NCI-H82 treated with DMSO at 0.1 percent for 48 hours (cell line): ENCODE data around the gene TRIM28.
"Not testable (repeated sequence)": the region's sequence is repeated elsewhere in the genome, so short reads cannot be mapped to it uniquely, and the experiment has no call there.

ENCODE experiments used
- DNase-seq: peaks from one replicate; lab custom pipeline; 2025; ENCODE audit not compliant: unreplicated experiment; lab: John Stamatoyannopoulos, UW

TRIM28 gene

DNA sequence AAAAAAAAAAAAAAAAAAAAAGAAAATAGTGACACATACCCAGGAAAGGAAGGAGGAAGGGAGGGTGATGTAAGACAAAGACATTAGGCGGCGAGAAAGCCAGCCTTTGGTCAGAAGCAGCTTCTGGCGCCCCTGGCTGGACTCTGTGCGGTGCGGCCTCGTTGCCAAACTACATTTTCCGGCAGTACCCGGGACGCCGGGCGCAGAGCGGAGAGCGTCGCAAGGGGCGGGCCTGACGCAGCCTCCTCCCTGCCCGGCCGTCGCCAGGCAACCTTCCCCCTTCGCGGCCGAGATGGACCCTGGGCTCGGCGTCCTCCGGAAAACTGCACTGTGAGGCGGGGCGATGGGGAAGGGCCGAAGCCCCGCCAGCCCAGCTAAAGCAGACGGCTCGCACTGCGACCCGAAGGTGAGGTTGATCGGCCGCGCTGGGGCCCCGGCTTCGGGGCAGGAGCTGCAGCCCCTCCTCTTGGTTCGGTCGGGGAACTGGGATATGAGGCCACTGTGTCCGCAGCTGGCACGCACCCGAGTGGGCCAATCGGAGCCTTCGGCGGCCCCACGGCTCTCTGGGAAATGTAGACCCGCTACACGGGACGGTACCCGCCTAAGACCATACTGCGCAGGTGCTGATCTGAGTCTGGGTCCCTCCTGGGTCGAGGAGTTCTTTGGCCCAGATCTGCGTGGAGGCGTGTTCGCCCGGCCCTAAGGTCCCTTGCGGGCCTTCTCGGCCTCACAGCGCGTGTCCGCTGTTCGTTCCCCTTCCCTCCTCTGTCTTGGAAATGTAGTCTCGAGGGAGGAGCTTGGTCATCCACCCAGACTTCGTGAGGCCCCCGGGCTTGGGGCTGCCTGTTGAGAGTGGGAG lies 31.5 kb downstream of the TRIM28 start:
- no peak for DNase-seq

DNA sequence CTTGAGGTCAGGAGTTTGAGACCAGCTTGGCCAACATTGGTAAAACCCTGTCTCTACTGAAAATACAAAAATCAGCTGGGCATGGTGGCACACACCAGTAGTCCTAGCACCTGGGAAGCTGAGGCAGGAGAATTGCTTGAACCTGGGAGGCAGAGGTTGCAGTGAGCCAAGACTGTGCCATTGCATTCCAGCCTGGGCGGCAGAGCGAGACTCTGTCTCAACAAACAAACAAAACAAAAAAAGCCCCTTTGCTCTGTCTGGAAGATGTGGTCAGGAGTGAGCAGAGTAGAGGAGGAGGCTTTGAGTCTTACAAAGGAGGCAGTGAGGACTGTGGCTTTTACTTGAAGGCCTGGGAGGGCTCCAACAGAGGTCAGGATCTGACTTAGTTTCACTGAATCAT lies 33.7 kb downstream of the TRIM28 start:
- DNase-seq: not testable (repeated sequence)

DNA sequence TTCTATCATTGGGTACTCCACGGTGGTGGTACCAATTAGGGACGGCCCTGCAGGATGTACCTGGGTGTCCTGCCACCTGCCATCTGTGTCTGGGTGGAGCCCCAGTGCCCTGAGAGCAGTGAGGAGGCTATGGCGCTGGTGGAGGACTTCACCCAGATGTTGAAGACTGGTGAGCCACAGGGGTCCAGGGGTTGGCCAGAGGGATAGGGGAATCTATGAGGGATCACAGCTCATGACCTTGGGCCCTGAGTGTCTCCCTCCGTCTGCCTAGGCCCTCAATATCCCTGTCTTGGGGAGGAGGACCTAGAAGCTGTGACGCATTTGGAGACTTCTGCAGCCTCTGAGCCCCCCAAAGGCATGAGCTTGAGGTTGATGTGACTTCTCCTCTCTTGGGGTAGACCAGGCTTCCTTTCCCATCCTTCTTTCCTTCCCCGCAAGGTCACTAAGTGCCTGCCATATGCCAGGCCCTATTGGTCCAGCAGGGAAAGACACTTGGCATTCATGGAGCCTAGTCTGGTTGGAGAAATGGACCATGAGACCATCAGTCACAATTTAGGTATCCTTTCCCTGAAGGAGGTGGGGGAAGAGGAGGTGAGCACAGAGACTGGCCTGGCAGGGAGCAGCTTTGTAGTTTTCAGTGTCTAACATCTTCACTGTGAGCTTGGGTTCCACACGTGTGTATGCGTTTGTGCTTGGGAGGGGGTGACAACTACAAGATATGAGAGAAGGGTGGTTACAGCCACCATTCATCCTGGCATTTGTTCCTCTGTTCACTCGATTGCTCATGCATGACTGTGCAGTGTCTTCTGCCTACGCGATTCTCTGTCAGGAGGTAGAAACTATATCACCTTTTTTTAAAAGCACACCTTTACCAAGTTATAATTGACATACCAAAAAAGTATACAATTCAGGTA lies 34.4 kb downstream of the TRIM28 start:
- no peak for DNase-seq

DNA sequence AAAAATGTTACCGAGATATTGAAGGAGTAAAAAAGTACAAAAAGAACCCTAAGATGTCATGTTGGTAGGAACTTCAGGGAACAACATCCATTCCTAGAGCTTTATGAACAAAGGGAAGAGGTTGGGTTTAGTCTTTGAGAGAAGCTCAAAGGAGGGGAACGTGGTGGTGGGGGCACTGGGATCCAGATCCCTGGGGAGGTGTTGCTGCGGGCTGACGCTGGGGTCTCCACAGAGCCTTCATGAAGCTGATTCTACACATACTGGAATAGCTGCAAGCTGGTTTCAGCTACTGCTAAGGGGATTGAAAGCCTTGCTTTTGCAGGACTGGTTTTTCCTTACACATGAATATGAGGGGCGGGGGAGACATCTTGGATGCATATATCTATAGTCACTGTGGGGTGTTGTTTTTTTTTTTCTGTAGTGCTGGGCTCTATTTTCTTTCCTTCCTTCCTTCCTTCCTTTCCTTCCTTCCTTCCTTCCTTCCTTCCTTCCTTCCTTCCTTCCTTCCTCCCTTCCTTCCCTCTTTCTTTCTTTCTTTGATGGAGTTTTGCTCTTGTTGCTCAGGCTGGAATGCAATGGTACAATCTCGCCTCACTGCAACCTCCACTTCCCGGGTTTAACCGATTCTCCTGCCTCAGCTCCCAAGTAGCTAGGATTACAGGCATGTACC lies 35.7 kb downstream of the TRIM28 start:
- DNase-seq: no peak

DNA sequence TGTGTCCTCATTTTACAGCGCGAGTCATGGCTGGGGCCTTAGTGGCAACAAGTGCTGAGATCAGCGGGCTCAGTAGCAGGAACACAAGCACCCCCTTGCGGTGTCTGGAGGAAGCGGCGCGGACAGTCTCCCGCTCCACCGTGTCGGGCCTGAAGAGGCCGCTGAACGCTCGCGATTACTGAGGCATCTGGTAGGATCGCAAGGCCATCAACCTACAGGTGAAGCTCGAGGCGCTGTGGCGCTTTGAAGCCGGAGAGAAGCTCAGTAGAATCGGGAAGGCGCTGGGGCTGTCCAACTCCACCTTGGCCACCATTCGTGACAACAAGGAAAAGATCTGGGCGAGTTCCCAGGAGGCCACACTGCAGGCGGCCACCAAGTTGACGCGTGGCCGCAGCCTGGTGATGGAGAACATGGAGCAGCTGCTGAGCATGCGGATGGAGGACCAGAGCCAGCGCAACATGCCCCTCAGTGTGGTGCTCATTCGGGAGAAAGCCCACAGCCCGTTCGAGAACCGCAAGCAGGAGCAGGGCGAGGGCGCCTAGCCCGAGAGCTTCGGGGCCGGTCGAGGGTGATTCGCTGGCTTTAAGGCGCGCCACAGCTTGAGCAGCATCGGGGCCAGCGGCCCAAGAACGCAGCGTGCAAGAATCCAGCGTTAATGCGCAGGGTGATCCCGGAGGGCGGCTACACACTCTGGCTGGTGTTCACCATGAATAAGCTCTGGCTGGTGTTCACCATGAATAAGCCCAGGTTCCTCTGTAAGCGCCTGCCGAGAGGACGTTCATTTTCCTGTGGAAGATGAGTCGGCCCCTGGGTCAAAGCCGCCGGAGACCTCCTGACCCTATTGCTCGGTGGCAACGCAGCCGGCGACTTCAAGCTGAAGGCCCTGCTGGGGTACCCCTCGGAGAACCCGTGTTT lies 37.6 kb downstream of the TRIM28 start:
- DNase-seq: no peak

DNA sequence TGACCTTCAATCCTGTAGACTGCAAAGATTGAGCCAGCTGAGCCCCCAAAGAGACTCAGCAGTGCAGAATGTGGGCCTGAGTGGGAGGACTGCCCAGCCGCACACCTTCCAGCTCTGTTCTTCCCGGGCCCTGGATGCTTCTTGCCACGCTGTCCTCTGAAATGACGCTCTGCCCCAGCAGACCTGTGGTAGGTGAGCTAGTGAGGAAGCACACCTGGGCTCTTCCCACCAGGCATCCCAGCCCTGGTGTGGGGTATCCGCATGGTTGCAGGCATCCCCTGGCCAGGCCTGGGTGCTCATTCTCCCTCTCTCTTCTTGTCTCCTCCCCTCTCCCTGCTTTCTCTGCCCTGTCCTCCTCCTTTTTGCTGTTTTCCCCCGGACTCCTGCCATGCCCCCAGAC lies 39.1 kb downstream of the TRIM28 start:
- no peak for DNase-seq

DNA sequence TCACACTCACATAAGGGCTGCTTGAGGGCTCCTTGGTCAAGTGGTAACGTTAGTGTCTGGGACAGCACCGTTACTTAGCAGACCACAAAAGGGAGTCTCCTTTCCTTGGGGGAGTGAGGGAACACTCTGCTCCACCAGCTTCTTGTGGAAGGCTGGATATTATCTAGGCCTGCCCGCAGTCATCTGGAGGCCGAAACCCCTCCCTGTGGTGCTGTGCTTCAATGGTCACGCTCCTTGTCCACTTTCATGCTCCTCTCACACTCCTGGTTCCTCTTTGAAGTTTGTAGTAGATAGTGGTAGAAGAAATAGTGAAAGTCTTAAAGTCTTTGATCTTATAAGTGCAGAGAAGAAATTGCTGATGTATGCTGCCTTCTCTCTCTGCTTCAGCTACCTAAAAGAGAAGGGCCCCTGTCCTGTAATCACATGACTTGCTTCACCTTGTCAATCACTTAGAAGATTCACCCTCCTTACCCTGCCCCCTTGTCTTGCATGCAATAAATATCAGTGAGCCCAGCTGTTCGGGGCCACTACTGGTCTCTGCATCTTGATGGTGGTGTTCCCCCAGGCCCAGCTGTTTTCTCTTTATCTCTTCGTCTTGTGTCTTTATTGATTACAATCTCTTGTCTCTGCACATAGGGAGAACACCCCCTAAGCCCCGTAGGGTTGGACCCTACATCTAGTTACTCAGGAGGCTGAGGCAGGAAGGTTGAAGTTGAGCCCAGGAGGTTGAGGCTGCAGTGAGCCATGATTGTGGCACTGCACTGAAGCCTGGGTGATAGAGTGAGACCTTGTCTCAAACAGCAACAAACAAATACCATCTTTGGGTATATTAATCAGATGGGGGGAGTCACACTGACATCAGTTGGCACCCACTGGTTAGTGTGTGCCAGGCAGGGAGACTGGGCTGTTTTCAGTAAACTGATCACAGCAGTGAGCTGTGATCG lies 40.9 kb downstream of the TRIM28 start:
- DNase-seq: no peak

DNA sequence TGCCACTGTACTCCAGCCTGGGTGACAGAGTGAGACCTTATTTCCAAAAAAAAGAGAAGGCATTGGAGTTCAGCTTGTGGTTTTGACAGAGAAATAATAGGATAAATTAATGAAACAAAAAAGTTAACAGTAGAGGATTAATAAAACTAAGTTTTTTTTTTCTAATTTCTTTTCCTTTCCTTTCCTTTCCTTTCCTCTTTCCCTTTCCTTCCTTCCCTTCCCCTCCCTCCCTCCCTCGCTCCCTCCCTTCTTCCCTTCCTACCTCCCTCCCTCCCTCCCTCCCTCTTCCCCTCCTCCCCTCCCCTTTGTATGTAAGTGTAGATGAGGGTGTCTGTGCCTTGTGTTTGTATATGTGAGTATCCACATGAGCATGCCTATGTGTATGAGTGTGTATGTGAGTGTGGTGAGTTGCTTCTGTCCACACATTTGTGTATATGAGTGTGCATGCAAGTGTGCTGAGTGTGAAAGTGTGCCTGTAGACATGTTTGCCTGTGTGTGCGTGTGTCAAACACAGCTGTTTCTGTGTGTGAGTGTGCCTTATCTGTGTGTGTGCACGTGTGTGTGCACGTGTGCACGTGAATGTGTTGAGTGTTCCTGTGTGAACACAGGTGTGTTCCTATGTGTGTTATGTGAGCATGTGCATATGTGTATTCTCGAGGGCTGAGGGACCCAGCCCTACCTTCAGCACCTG lies 41.7 kb downstream of the TRIM28 start:
- DNase-seq: no peak

DNA sequence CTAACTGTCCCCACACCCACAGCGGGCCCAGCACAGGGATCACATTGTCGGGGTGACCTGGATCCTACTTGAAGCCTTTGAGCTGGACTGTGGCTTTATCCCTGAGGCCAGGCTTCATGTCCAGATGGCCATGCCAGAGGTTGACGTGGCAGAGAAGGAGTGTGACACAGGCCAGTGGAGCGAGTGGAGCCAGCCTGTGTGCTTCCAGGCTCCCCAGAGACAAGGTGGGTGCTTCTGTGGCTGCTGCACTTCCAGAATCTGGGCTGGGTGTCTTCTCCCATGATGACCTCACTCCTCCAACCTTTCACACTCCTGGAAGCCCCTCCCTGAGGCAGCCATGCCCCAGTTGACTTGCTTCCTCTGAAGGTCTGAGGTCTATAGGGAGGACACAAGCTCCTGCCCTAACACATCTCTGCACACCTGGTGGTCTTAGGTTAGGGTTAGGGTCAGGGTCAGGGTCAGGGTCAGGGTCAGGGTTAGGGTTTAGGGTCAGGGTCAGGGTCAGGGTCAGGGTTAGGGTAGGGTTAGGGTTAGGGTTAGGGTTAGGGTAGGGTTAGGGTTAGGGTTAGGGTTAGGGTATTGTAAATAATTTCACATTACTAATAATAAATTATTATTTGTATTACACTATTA lies 42.4 kb downstream of the TRIM28 start:
- no peak for DNase-seq
